Neural progenitor cell (in vitro differentiated cells): ENCODE data around the gene ASTN2. TPM values are rescaled to one million over a fixed set of nuclear protein-coding genes. Genes with fewer than 3 reads are reported as not detected.

ENCODE experiments used
- DNase-seq: peaks from one replicate; pipeline ENCODE4 v3.0.0-alpha.2; 2016; ENCODE audit warnings: low spot score
- H2AFZ ChIP-seq: fragments of 200-600 bp; sonication (generic); replicated peaks from 2 replicates; pipeline ENCODE4 v1.6.1; 2016; ENCODE audit warnings: antibody characterized with exemption
- H3F3A ChIP-seq: fragments of 200-600 bp; sonication (generic); 2 replicates; pipeline ENCODE4 v1.6.1; 2016; ENCODE audit warnings: antibody characterized with exemption, low read depth
- H3K27ac ChIP-seq: fragments of 200-600 bp; sonication (generic); 2 replicates; pipeline ENCODE4 v1.5.1; 2016; ENCODE audit warnings: mild to moderate bottlenecking
- H3K27me3 ChIP-seq: fragments of 200-600 bp; sonication (generic); 2 replicates; pipeline ENCODE4 v1.6.1; 2016; ENCODE audit warnings: mild to moderate bottlenecking, moderate library complexity
- H3K36me3 ChIP-seq: fragments of 200-600 bp; sonication (generic); 2 replicates; pipeline ENCODE4 v1.5.1; 2016
- H3K4me1 ChIP-seq: fragments of 200-600 bp; sonication (generic); 2 replicates; pipeline ENCODE4 v1.6.1; 2016; ENCODE audit warnings: mixed run types
- H3K4me2 ChIP-seq: fragments of 200-600 bp; sonication (generic); 2 replicates; pipeline ENCODE4 v1.6.1; 2016
- H3K4me3 ChIP-seq: fragments of 200-600 bp; sonication (generic); 2 replicates; pipeline ENCODE4 v1.5.1; 2016
- H3K79me2 ChIP-seq: fragments of 200-600 bp; sonication (generic); 2 replicates; pipeline ENCODE4 v1.6.1; 2016; ENCODE audit warnings: low read depth
- H3K9ac ChIP-seq: fragments of 200-600 bp; sonication (generic); 2 replicates; pipeline ENCODE4 v1.6.1; 2016
- H3K9me3 ChIP-seq: fragments of 200-600 bp; sonication (generic); 2 replicates; pipeline ENCODE4 v1.5.1; 2016; ENCODE audit warnings: low read depth
- H4K20me1 ChIP-seq: fragments of 200-600 bp; sonication (generic); 2 replicates; pipeline ENCODE4 v1.6.1; 2016; ENCODE audit warnings: low read depth
- H3K27ac Mint-ChIP-seq: 3 replicates; pipeline ENCODE4 v1.8.0; 2021; ENCODE audit warnings: mixed read lengths
- H3K27me3 Mint-ChIP-seq: 2 replicates; pipeline ENCODE4 v1.8.0; 2022; ENCODE audit warnings: low read depth, mild to moderate bottlenecking, inconsistent platforms, moderate library complexity, mixed read lengths; ENCODE audit not compliant: insufficient read depth
- H3K36me3 Mint-ChIP-seq: 3 replicates; pipeline ENCODE4 v1.8.0; 2021; ENCODE audit warnings: mixed read lengths
- H3K4me1 Mint-ChIP-seq: 3 replicates; pipeline ENCODE4 v1.8.0; 2021; ENCODE audit warnings: mixed read lengths
- H3K4me3 Mint-ChIP-seq: 3 replicates; pipeline ENCODE4 v1.8.0; 2021; ENCODE audit warnings: mild to moderate bottlenecking, moderate library complexity, mixed read lengths
- H3K9me3 Mint-ChIP-seq: 3 replicates; pipeline ENCODE4 v1.8.0; 2020; ENCODE audit warnings: mixed read lengths
- CTCF ChIP-seq: fragments of 200-600 bp; sonication (generic); IDR thresholded peaks from 2 replicates; pipeline ENCODE4 v1.5.1; 2017; ENCODE audit warnings: antibody characterized with exemption, mild to moderate bottlenecking
- EZH2 ChIP-seq: fragments of 200-600 bp; sonication (generic); IDR thresholded peaks from 2 replicates; pipeline ENCODE4 v1.6.1; 2017; ENCODE audit warnings: antibody characterized with exemption, mild to moderate bottlenecking, moderate library complexity
- EZH2phosphoT487 ChIP-seq: fragments of 200-600 bp; sonication (generic); IDR thresholded peaks from 2 replicates; pipeline ENCODE4 v1.6.1; 2017; ENCODE audit warnings: antibody characterized with exemption
- total RNA-seq: library from RNA; depleted of rRNA; stranded (reverse); fragments of >200 nt; gene quantifications from 2 replicates; pipeline ENCODE4 v1.2.3, GENCODE V29; 2015; ENCODE audit warnings: low replicate concordance

ASTN2 gene
- total RNA-seq, 1 donor from 2014 or later = 8.0 TPM

GRCh38 chr9:117343427-117343826 lies 71.4 kb downstream of the ASTN2 start:
- Histone ChIP-seq H3K4me1 (peaks cover 22% of the 10 kb centered on the region), H3K79me2 (no peaks in the 10 kb centered on the region), H4K20me1 (no peaks in the 10 kb centered on the region), H3K4me3 (no peak overlapping the region), H3K4me2 (no peak overlapping the region), H3K9ac (no peak overlapping the region), H3K36me3 (no peaks in the 10 kb centered on the region), H3K27ac (no peak overlapping the region), H3K9me3 (no peaks in the 10 kb centered on the region), H3K27me3 (no peaks in the 10 kb centered on the region), H2AFZ (no peak overlapping the region), H3F3A (peaks cover 13% of the 10 kb centered on the region)
- Mint-ChIP-seq H3K9me3 (no peaks in the 10 kb centered on the region), H3K4me1 (peaks cover 16% of the 10 kb centered on the region), H3K27me3 (no peaks in the 10 kb centered on the region), H3K4me3 (no peak overlapping the region), H3K27ac (no peak overlapping the region), H3K36me3 (no peaks in the 10 kb centered on the region)
- no peak for TF ChIP-seq EZH2
- no peak for TF ChIP-seq EZH2phosphoT487
- TF ChIP-seq CTCF = no peak
- no peak for DNase-seq

- Histone ChIP-seq H3K27ac (no peak overlapping the region), H3K36me3 (no peaks in the 10 kb centered on the region), H3K79me2 (no peaks in the 10 kb centered on the region), H3K4me3 (no peak overlapping the region), H3K4me1 (peaks cover 22% of the 10 kb centered on the region), H3K27me3 (no peaks in the 10 kb centered on the region), H2AFZ (no peak overlapping the region), H3K9me3 (no peaks in the 10 kb centered on the region), H3K9ac (no peak overlapping the region), H3F3A (peaks cover 13% of the 10 kb centered on the region), H3K4me2 (no peak overlapping the region), H4K20me1 (no peaks in the 10 kb centered on the region)
- no peak for DNase-seq
- TF ChIP-seq CTCF (no peak), EZH2phosphoT487 (no peak), EZH2 (no peak)
- no peak overlapping the region for H3K27ac Mint-ChIP-seq
- H3K4me3 Mint-ChIP-seq = no peak overlapping the region
- H3K9me3 Mint-ChIP-seq = no peaks in the 10 kb centered on the region
- H3K36me3 Mint-ChIP-seq = no peaks in the 10 kb centered on the region
- H3K4me1 Mint-ChIP-seq = peaks cover 16% of the 10 kb centered on the region
- H3K27me3 Mint-ChIP-seq = peaks cover 2% of the 10 kb centered on the region
Observed at GRCh38 chr9:117341151-117341550, 73.7 kb downstream of the ASTN2 start.

GRCh38 chr9:117340422-117340821 lies 74.4 kb downstream of the ASTN2 start:
- H3K27me3 Mint-ChIP-seq = peaks cover 2% of the 10 kb centered on the region
- H3K27me3 ChIP-seq = no peaks in the 10 kb centered on the region
- H3K79me2 ChIP-seq = no peaks in the 10 kb centered on the region
- no peak for DNase-seq
- peaks cover 21% of the 10 kb centered on the region for H3K4me1 ChIP-seq
- no peaks in the 10 kb centered on the region for H3K9me3 Mint-ChIP-seq
- H3K4me2 ChIP-seq = no peak overlapping the region
- no peaks in the 10 kb centered on the region for H3K36me3 Mint-ChIP-seq
- no peak overlapping the region for H3K9ac ChIP-seq
- H3K36me3 ChIP-seq = no peaks in the 10 kb centered on the region
- no peak overlapping the region for H3K27ac ChIP-seq
- H2AFZ ChIP-seq = no peak overlapping the region
- no peak overlapping the region for H3K27ac Mint-ChIP-seq
- H3K4me3 ChIP-seq = no peak overlapping the region
- H3K9me3 ChIP-seq = no peaks in the 10 kb centered on the region
- no peaks in the 10 kb centered on the region for H4K20me1 ChIP-seq
- peaks cover 12% of the 10 kb centered on the region for H3F3A ChIP-seq
- peaks cover 15% of the 10 kb centered on the region for H3K4me1 Mint-ChIP-seq
- no peak overlapping the region for H3K4me3 Mint-ChIP-seq
- TF ChIP-seq EZH2 = no peak
- no peak for TF ChIP-seq CTCF
- TF ChIP-seq EZH2phosphoT487 = no peak
